ENCODE results near the gene DTNA. TPM values are rescaled to one million over a fixed set of nuclear protein-coding genes. Genes with fewer than 3 reads are reported as not detected.

Gene DTNA
- total and polyA plus RNA-seq, 8 donors: 11.1 to 113 (median 19.8) TPM

GRCh38 chr18:34775461-34775860 lies 65.4 kb downstream of the DTNA start:
- H3K4me3 ChIP-seq: no peak overlapping the region
- 69 to 89% (median 74%) methylated on average over 3 of the region's 3 CpGs for WGBS, 5 donors
- no peaks in the 10 kb centered on the region for H3K27me3 ChIP-seq
- H3K36me3 ChIP-seq: no peaks in the 10 kb centered on the region
- no peak for TF ChIP-seq POLR2AphosphoS5 (IDR thresholded peaks at IDR 0.05)
- H3K4me1 ChIP-seq: peaks cover 5 to 25% (median 12%) of the 10 kb centered on the region in 4 donors
- no peak overlapping the region for H3K27ac ChIP-seq
- no peak for DNase-seq
- intact Hi-C loops (cut with DNase I; ENCODE audit: low total_unique reads): no loop called here
- H3K9me3 ChIP-seq: no peaks in the 10 kb centered on the region

- H3K4me1 ChIP-seq: peaks cover 0 to 6% (median 2%) of the 10 kb centered on the region in 4 donors
- TF ChIP-seq POLR2AphosphoS5 (IDR thresholded peaks at IDR 0.05) (no peak), EP300 (IDR thresholded peaks at IDR 0.05) (no peak), CTCF (IDR thresholded peaks at IDR 0.05) (no peak), POLR2A (IDR thresholded peaks at IDR 0.05) (no peak)
- H3K36me3 ChIP-seq: no peaks in the 10 kb centered on the region
- H3K27me3 ChIP-seq: no peaks in the 10 kb centered on the region
- intact Hi-C loops (cut with DNase I; ENCODE audit: low total_unique reads): no loop called here
- DNase-seq: no peak
- no peaks in the 10 kb centered on the region for H3K9me3 ChIP-seq
- no peak overlapping the region for H3K4me3 ChIP-seq
- H3K27ac ChIP-seq: no peak overlapping the region
Measured at GRCh38 chr18:34779112-34779511, 69.0 kb downstream of the DTNA start.

- Histone ChIP-seq H3K9me3 (no peaks in the 10 kb centered on the region), H3K4me1 (no peaks in the 10 kb centered on the region), H3K36me3 (no peaks in the 10 kb centered on the region), H3K27me3 (no peaks in the 10 kb centered on the region), H3K4me3 (no peak overlapping the region), H3K27ac (no peak overlapping the region)
- DNase-seq: no peak
- 86 to 96% (median 89%) methylated on average over 2 of the region's 2 CpGs for WGBS, 5 donors
- TF ChIP-seq EP300 (IDR thresholded peaks at IDR 0.05) (no peak), POLR2AphosphoS5 (IDR thresholded peaks at IDR 0.05) (no peak), CTCF (IDR thresholded peaks at IDR 0.05) (no peak), POLR2A (IDR thresholded peaks at IDR 0.05) (no peak)
- intact Hi-C loops (cut with DNase I; ENCODE audit: low total_unique reads): loop anchor here (10.0 kb wide), 1 partner anchor 116 kb away; no protein-coding TSS in a partner anchor
Measured at GRCh38 chr18:34780856-34781255, 70.8 kb downstream of the DTNA start.

- H3K9me3 ChIP-seq: no peaks in the 10 kb centered on the region
- no peak overlapping the region for H3K27ac ChIP-seq
- WGBS, 5 donors: 39 to 57% (median 50%) methylated on average over 3 of the region's 3 CpGs
- no peaks in the 10 kb centered on the region for H3K36me3 ChIP-seq
- TF ChIP-seq CTCF (IDR thresholded peaks at IDR 0.05): no peak
- no peak for TF ChIP-seq POLR2AphosphoS5 (IDR thresholded peaks at IDR 0.05)
- TF ChIP-seq POLR2A (IDR thresholded peaks at IDR 0.05): no peak
- no peak for TF ChIP-seq EP300 (IDR thresholded peaks at IDR 0.05)
- H3K4me1 ChIP-seq: no peaks in the 10 kb centered on the region
- no peaks in the 10 kb centered on the region for H3K27me3 ChIP-seq
- H3K4me3 ChIP-seq: no peak overlapping the region
- DNase-seq: no peak
- intact Hi-C loops (cut with DNase I; ENCODE audit: low total_unique reads): loop anchor here (10.0 kb wide), 1 partner anchor 119 kb away; no protein-coding TSS in a partner anchor
Measured at GRCh38 chr18:34783501-34783900, 73.4 kb downstream of the DTNA start.

- no peaks in the 10 kb centered on the region for H3K9me3 ChIP-seq
- no peaks in the 10 kb centered on the region for H3K27me3 ChIP-seq
- intact Hi-C loops (cut with DNase I; ENCODE audit: low total_unique reads): loop anchor here (10.0 kb wide), 1 partner anchor 121 kb away; no protein-coding TSS in a partner anchor
- no peak overlapping the region for H3K27ac ChIP-seq
- no peak for DNase-seq
- no peak overlapping the region for H3K4me3 ChIP-seq
- H3K36me3 ChIP-seq: no peaks in the 10 kb centered on the region
- TF ChIP-seq CTCF (IDR thresholded peaks at IDR 0.05) (no peak), EP300 (IDR thresholded peaks at IDR 0.05) (no peak), POLR2A (IDR thresholded peaks at IDR 0.05) (no peak), POLR2AphosphoS5 (IDR thresholded peaks at IDR 0.05) (no peak)
- no peaks in the 10 kb centered on the region for H3K4me1 ChIP-seq
- 66 to 76% (median 71%) methylated on average over 6 of the region's 6 CpGs for WGBS, 5 donors
Measured at GRCh38 chr18:34786162-34786741, 76.2 kb downstream of the DTNA start.
